HepG2 (cell line): ENCODE results near the gene WIPF2. TPM values are rescaled to one million over a fixed set of nuclear protein-coding genes. Genes with fewer than 3 reads are reported as not detected.
A peak's percentile ranks its signal among the peaks of the same experiment; 100 is the strongest.

ENCODE experiments used
- CENPX ChIP-seq: sonication (generic); formaldehyde crosslinking; IDR thresholded peaks from 2 replicates; pipeline ENCODE4 v1.9.0; 2021; ENCODE audit warnings: mild to moderate bottlenecking, missing genetic modification reagents, moderate library complexity
- ERF ChIP-seq: IDR thresholded peaks from 2 replicates; pipeline ENCODE4 v1.6.1; 2018; ENCODE audit warnings: missing biosample characterization, missing genetic modification reagents
- GABPA ChIP-seq, 2 experiments: IDR thresholded peaks; 2 replicates each; pipeline ENCODE4 v1.6.1; 2011 to 2016; ENCODE audit warnings: low read depth in 2 of 2, low read length in 1 of 2, missing biosample characterization in 1 of 2, missing genetic modification characterization in 1 of 2
- KLF11 ChIP-seq: IDR thresholded peaks from 2 replicates; pipeline ENCODE4 v1.6.1; 2016; ENCODE audit warnings: missing compliant biosample characterization
- NFYB ChIP-seq: sonication (generic); formaldehyde crosslinking; IDR thresholded peaks from 2 replicates; pipeline ENCODE4 v1.4.0; 2020; ENCODE audit warnings: missing genetic modification reagents
- NR2C2 ChIP-seq: sonication (generic); formaldehyde crosslinking; IDR thresholded peaks from 2 replicates; pipeline ENCODE4 v1.4.0; 2020; ENCODE audit warnings: missing genetic modification reagents, mild to moderate bottlenecking, moderate library complexity, borderline replicate concordance
- RFX3 ChIP-seq: IDR thresholded peaks from 2 replicates; pipeline ENCODE4 v1.6.1; 2016; ENCODE audit warnings: missing biosample characterization, missing genetic modification reagents
- SALL1 ChIP-seq: sonication (generic); formaldehyde crosslinking; IDR thresholded peaks from 2 replicates; pipeline ENCODE4 v1.8.0; 2022; ENCODE audit warnings: mild to moderate bottlenecking, missing genetic modification reagents
- TARDBP ChIP-seq: sonication (generic); formaldehyde crosslinking; IDR thresholded peaks from 2 replicates; pipeline ENCODE4 v1.8.0; 2022; ENCODE audit warnings: mild to moderate bottlenecking, missing genetic modification reagents
- ZFP36 ChIP-seq: fragments of 150-350 bp; IDR thresholded peaks from 2 replicates; pipeline ENCODE4 v1.6.1; 2018; ENCODE audit warnings: borderline replicate concordance, low read length, low read depth; ENCODE audit not compliant: partially characterized antibody
- ZFP36L1 ChIP-seq: sonication (generic); formaldehyde crosslinking; IDR thresholded peaks from 2 replicates; pipeline ENCODE4 v1.8.0; 2022; ENCODE audit warnings: mild to moderate bottlenecking, missing genetic modification reagents, moderate library complexity
- ZNF205 ChIP-seq: IDR thresholded peaks from 2 replicates; pipeline ENCODE4 v1.6.1; 2018; ENCODE audit warnings: missing biosample characterization, missing genetic modification reagents
- ZNF44 ChIP-seq: sonication (generic); formaldehyde crosslinking; IDR thresholded peaks from 2 replicates; pipeline ENCODE4 v1.5.1; 2020; ENCODE audit warnings: mild to moderate bottlenecking, missing genetic modification reagents
- ZNF546 ChIP-seq: sonication (generic); formaldehyde crosslinking; conservative IDR thresholded peaks from 2 replicates; pipeline ENCODE4 v1.8.1; 2023; ENCODE audit warnings: mild to moderate bottlenecking, missing genetic modification reagents
- polyA plus RNA-seq, 8 experiments: library from polyadenylated mRNA; depleted of rRNA in 3 of 8; stranded (reverse) in 7 of 8; unstranded in 1 of 8; fragments of >200 nt; fragmentation: Illumina TruSeq in 4 of 8; extraction: Trizol in 4 of 8; gene quantifications; 2 replicates each; pipeline versions ENCODE4 v1.2.1 to v1.2.3, GENCODE V29; 2011 to 2016; ENCODE audit warnings: low read depth in 4 of 8, missing spikeins in 1 of 8, mixed read lengths in 1 of 8; ENCODE audit not compliant: insufficient read depth in 1 of 8
- total RNA-seq, 5 experiments: library from RNA; depleted of rRNA; stranded (reverse); fragments of >200 nt; fragmentation: Illumina TruSeq; extraction: Trizol; gene quantifications; 2 replicates each; pipeline ENCODE4 v1.2.3, GENCODE V29; 2016; ENCODE audit warnings: low read depth in 1 of 5
- TF ChIP-seq, protein P1 (sequence below): sonication (generic); formaldehyde crosslinking; IDR thresholded peaks from 2 replicates; pipeline ENCODE4 v1.4.0; 2020; ENCODE audit warnings: missing genetic modification reagents, borderline replicate concordance
- TF ChIP-seq, protein P2 (sequence below): sonication (generic); formaldehyde crosslinking; IDR thresholded peaks from 2 replicates; pipeline ENCODE4 v1.4.0; 2020; ENCODE audit warnings: missing genetic modification reagents, borderline replicate concordance
- TF ChIP-seq, protein P3 (sequence below): sonication (generic); formaldehyde crosslinking; IDR thresholded peaks from 2 replicates; pipeline ENCODE4 v1.4.0; 2020; ENCODE audit warnings: mild to moderate bottlenecking, missing genetic modification reagents
- TF ChIP-seq, protein P4 (sequence below): sonication (generic); formaldehyde crosslinking; IDR thresholded peaks from 2 replicates; pipeline ENCODE4 v1.4.0; 2020; ENCODE audit warnings: missing genetic modification reagents
- TF ChIP-seq, protein P5 (sequence below): sonication (generic); formaldehyde crosslinking; IDR thresholded peaks from 2 replicates; pipeline ENCODE4 v1.5.1; 2020; ENCODE audit warnings: missing genetic modification reagents, mild to moderate bottlenecking, borderline replicate concordance

WIPF2 gene
- total and polyA plus RNA-seq, 2 of the 13 experiments (the other 11 are each of a cell fraction or from before 2014, with no cell fraction given) = 7.2 to 10.8 TPM

DNA sequence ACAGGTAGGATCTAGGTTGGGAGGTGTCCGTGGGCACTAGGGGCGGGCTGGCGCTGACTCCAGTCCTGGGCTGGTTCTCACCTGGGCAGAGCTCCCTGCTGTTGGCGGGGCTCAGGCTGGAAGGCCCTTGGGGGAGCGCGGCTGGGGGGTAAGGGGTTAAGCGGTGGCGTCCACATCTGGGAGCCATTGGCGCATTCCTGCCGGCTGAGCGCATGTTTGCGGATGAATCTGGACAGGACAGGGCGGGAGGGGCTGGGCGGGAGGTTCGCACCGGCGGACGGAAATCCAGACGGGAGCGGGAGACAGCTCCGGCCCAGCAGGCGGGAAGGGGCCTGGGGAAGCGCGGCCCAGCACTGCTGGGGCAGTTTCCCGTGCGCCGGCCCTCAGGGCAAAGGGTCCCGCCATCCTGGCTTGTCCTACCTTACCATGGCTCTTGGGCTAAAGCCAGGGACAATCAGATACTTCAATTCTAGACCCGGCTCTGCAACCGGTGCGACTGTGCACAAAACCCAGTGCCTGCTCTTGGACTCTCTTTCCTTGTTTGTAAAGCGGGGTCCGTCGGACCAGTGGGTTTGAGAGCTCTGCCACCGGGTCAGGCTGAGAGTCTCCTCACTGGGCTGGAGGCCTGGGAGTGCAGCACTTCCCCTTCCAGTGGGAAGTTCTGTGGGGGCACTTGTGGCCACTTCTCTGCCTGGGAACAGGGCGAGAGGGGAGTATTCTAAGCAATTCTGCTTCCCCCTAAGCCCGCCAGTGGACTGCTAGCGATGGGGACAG, 97.7 kb downstream of the WIPF2 start (continued):
- TF ChIP-seq NR2C2 (CRISPR knock-in tag) = peak; percentile 21; the same call in 1 of the 2 replicates
- TF ChIP-seq, protein P1, sequence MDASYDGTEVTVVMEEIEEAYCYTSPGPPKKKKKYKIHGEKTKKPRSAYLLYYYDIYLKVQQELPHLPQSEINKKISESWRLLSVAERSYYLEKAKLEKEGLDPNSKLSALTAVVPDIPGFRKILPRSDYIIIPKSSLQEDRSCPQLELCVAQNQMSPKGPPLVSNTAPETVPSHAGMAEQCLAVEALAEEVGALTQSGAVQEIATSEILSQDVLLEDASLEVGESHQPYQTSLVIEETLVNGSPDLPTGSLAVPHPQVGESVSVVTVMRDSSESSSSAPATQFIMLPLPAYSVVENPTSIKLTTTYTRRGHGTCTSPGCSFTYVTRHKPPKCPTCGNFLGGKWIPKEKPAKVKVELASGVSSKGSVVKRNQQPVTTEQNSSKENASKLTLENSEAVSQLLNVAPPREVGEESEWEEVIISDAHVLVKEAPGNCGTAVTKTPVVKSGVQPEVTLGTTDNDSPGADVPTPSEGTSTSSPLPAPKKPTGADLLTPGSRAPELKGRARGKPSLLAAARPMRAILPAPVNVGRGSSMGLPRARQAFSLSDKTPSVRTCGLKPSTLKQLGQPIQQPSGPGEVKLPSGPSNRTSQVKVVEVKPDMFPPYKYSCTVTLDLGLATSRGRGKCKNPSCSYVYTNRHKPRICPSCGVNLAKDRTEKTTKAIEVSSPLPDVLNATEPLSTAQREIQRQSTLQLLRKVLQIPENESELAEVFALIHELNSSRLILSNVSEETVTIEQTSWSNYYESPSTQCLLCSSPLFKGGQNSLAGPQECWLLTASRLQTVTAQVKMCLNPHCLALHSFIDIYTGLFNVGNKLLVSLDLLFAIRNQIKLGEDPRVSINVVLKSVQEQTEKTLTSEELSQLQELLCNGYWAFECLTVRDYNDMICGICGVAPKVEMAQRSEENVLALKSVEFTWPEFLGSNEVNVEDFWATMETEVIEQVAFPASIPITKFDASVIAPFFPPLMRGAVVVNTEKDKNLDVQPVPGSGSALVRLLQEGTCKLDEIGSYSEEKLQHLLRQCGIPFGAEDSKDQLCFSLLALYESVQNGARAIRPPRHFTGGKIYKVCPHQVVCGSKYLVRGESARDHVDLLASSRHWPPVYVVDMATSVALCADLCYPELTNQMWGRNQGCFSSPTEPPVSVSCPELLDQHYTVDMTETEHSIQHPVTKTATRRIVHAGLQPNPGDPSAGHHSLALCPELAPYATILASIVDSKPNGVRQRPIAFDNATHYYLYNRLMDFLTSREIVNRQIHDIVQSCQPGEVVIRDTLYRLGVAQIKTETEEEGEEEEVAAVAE (CRISPR knock-in tag) = no peak
- no peak for TF ChIP-seq ZNF44 (CRISPR knock-in tag)
- TF ChIP-seq ZFP36L1 = no peak
- TF ChIP-seq, protein P2, sequence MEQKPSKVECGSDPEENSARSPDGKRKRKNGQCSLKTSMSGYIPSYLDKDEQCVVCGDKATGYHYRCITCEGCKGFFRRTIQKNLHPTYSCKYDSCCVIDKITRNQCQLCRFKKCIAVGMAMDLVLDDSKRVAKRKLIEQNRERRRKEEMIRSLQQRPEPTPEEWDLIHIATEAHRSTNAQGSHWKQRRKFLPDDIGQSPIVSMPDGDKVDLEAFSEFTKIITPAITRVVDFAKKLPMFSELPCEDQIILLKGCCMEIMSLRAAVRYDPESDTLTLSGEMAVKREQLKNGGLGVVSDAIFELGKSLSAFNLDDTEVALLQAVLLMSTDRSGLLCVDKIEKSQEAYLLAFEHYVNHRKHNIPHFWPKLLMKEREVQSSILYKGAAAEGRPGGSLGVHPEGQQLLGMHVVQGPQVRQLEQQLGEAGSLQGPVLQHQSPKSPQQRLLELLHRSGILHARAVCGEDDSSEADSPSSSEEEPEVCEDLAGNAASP (CRISPR knock-in tag) = peak; percentile 45; the same call in 1 of the 2 replicates
- peak; percentile 62 for TF ChIP-seq SALL1 (CRISPR knock-in tag)
- TF ChIP-seq, protein P3, sequence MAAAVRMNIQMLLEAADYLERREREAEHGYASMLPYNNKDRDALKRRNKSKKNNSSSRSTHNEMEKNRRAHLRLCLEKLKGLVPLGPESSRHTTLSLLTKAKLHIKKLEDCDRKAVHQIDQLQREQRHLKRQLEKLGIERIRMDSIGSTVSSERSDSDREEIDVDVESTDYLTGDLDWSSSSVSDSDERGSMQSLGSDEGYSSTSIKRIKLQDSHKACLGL = peak; percentile 61; the same call in 1 of the 2 replicates
- TF ChIP-seq, protein P4, sequence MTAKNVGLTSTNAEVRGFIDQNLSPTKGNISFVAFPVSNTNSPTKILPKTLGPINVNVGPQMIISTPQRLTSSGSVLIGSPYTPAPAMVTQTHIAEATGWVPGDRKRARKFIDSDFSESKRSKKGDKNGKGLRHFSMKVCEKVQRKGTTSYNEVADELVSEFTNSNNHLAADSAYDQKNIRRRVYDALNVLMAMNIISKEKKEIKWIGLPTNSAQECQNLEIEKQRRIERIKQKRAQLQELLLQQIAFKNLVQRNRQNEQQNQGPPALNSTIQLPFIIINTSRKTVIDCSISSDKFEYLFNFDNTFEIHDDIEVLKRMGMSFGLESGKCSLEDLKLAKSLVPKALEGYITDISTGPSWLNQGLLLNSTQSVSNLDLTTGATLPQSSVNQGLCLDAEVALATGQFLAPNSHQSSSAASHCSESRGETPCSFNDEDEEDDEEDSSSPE = peak; percentile 94
- no peak for TF ChIP-seq GABPA (IDR thresholded peaks at IDR 0.05; ENCODE audit: low read depth, low read length)
- TF ChIP-seq GABPA (CRISPR knock-in tag; IDR thresholded peaks at IDR 0.05; ENCODE audit: low read depth) = peak; percentile 43; the same call in 1 of the 2 replicates
- no peak for TF ChIP-seq KLF11 (CRISPR knock-in tag)
- TF ChIP-seq ZFP36 = no peak
- peak; percentile 24; the same call in 1 of the 2 replicates for TF ChIP-seq TARDBP (CRISPR knock-in tag)
- peak; percentile 7; the same call in 1 of the 2 replicates for TF ChIP-seq NFYB (CRISPR knock-in tag)
- no peak for TF ChIP-seq RFX3
- no peak for TF ChIP-seq ZNF205 (CRISPR knock-in tag)
- TF ChIP-seq CENPX (CRISPR knock-in tag) = no peak
- 0 out of 2 replicates have a peak, but pooled peaks have one; percentile 33 for TF ChIP-seq ZNF546 (CRISPR knock-in tag)
- TF ChIP-seq ERF (CRISPR knock-in tag) = no peak
- TF ChIP-seq, protein P5, sequence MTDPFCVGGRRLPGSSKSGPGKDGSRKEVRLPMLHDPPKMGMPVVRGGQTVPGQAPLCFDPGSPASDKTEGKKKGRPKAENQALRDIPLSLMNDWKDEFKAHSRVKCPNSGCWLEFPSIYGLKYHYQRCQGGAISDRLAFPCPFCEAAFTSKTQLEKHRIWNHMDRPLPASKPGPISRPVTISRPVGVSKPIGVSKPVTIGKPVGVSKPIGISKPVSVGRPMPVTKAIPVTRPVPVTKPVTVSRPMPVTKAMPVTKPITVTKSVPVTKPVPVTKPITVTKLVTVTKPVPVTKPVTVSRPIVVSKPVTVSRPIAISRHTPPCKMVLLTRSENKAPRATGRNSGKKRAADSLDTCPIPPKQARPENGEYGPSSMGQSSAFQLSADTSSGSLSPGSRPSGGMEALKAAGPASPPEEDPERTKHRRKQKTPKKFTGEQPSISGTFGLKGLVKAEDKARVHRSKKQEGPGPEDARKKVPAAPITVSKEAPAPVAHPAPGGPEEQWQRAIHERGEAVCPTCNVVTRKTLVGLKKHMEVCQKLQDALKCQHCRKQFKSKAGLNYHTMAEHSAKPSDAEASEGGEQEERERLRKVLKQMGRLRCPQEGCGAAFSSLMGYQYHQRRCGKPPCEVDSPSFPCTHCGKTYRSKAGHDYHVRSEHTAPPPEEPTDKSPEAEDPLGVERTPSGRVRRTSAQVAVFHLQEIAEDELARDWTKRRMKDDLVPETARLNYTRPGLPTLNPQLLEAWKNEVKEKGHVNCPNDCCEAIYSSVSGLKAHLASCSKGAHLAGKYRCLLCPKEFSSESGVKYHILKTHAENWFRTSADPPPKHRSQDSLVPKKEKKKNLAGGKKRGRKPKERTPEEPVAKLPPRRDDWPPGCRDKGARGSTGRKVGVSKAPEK (CRISPR knock-in tag) = no peak
